Superior temporal gyrus (tissue), 1 donor: ENCODE data around the gene SRMS.
A peak's percentile ranks its signal among the peaks of the same experiment; 100 is the strongest.
"Not testable (repeated sequence)": the region's sequence is repeated elsewhere in the genome, so short reads cannot be mapped to it uniquely, and the experiment has no call there.

ENCODE experiments used
- DNase-seq: peaks from one replicate; pipeline ENCODE4 v3.0.0-alpha.2; 2016; ENCODE audit errors: extremely low spot score

SRMS gene

GRCh38 chr20:63522091-63522868, 25.3 kb downstream of the SRMS start:
- no peak for DNase-seq

- DNase-seq = no peak
Measured at GRCh38 chr20:63521602-63522001, 25.9 kb downstream of the SRMS start.

DNA sequence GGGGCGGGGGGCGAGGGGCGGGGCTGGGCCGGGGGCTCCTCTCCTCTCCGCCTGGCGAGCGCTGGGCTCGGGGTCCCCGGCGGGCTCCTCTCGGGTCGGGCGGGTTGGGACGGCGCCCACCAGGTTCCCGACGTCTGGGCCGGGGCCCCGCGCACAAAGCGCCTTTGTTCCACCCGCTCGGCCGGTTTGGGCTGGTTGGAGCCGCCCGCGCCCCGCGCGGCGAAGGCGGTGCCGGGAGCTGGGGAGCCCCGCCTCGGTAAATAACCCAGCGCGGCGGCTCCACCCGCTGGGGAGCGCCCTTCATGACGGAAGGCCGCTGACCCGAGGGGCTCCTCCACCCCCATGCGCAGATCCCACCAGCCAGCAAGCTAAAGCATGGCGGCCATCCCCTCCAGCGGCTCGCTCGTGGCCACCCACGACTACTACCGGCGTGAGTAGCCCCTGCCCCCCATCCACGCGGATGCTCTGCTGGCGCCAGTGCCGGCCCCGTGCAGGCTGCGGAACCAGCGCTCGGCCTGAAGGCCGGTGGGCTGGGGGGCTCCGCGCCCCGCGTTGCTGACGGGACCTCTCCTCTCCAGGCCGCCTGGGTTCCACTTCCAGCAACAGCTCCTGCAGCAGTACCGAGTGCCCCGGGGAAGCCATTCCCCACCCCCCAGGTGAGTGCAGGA, 26.5 kb downstream of the SRMS start:
- DNase-seq = peak; percentile 75

DNA sequence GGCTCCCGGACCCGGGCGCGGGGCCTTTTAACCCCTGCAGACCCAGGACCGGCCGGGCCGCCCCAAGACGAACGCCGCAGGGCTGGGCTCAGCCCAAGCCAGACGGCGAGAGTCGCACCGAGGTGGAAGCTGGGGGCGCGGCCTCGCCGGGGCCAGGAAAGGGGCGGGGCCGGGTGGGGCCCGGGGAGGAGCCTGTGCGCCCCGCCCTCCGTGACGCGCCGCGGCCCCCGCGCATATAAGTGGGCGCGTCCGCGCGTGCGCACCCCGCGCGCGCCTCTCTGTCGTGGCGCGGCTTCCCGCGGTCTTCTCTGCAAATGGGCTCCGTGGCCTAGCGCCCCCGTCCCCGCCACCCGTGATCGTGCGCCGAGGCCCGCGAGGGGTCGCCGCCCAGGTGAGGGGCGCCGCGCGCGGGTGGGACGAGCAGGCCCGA, 27.0 kb downstream of the SRMS start, which contains the start of gene PPDPF:
Gene PPDPF (plus strand): TSS at position 262 of the 430 bp plus-strand sequence. CDS start 544 bp downstream, outside the sequence.
- DNase-seq = peak; percentile 81

DNA sequence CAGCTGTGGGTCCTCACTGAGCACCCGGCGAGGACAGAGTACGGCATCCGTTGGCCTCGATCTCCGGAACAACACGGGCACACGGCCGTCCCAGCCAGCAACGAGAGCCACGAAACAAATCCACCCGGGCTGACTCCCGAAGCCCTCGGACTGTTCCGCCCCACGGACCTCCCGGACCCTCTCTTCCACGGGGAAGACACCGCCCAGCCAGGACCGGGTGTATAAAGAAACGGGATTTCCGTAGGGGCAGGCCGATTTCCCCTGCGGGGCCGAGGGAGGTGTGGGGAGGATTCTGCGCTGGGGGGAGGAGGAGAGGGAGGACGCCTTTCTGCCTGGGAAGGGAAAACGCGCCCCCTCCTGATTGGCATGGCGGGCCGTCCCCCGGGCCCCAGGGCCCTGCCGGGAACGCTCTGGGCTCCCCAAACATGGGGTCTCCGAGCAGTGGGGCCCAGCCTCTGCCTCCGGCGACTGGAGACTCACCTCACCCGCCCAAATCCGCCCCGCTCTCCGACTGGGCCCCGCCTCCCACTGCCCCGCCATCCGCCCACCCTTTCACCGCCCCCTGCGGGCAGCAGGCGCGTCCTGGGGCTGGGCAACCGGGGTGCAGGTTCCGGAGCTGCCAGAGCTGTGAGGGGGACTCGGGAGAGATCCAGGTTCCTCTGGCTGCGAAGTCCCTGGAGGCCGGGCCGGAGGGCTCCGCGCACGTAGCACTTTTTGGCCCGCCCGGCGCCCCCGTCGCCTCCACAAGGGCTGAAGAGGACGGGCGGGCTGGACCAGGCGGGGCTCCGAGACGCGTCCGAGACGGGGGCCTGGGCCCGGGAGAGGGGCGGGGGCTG, 27.7 kb downstream of the SRMS start:
- no peak for DNase-seq

- DNase-seq = no peak
Measured at GRCh38 chr20:63518946-63519667, 28.4 kb downstream of the SRMS start.

GRCh38 chr20:63518351-63518861, 29.1 kb downstream of the SRMS start:
- no peak for DNase-seq

- DNase-seq = no peak
Measured at GRCh38 chr20:63517376-63518309, 29.9 kb downstream of the SRMS start.

DNA sequence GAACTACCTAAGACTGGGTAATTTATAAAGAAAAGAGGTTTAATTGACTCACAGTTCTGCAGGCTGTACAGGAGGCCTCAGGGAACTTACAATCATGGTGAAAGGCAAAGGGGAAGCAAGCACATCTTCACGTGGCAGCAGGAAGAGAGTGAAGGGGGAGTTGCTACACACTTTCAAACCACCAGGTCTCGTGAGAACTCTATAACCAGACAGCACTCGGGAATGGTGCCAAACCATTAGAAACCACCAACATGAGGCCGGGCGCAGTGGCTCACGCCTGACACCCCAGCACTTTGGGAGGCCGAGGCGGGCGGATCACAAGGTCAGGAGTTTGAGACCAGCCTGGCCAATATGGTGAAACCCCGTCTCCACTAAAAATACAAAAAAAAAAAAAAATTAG, 33.0 kb downstream of the SRMS start:
- not testable (repeated sequence) for DNase-seq

GRCh38 chr20:63513207-63513606, 34.3 kb downstream of the SRMS start:
- DNase-seq = no peak

GRCh38 chr20:63509088-63509564, 38.4 kb downstream of the SRMS start:
- no peak for DNase-seq

DNA sequence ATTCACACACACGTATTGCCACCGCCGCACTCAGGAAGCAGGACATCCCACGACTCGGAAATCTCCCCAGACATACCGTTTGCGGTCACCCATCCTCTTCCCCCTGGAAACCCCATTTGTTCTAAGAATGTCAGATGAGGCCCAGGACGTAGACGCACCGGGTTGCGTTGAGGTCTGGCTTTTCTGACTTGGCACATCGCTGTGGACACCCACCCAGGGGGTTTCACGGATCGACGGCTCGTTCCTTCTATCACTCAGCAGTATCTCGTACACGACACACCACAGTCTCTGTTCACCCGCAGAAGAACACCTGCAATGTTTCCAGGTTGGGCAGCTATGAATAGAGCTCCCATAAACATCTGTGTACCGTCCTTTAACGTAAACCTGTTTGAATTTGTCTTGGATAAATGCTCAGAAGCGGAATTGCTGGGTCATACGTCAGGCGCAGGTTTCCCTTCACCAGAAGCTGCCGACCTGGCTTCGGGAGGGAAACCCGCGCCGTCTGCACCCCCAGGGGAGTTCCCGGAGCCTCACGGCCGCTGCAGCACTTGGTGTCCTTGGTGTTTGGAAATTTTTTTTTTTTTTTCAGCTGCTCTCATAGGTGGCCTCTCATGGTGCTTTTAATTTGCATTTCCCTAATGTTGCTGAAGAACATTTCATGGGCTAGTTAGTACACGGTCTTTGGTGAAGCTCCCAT, 39.3 kb downstream of the SRMS start:
- no peak for DNase-seq

GRCh38 chr20:63507083-63507743, 40.3 kb downstream of the SRMS start:
- DNase-seq = no peak

DNA sequence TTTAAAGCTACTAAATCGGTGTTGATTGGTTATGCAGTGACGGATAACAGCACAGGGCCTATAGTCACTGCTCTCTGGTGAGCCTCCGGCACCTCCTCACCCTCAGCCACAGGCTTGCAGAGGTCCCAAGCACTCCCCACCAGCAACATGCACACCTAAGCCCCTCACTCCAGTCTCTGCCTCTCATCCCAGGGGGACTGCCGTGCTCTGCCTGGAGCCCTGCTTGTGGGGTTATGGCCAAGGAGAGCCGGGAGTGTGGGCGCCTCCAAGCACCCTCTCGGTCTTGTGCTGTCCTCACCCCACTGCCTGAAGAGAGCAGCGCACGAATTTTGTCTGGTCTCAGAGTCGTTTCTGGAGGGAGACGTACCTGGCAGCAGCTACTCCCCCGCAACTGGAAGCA, 41.8 kb downstream of the SRMS start:
- no peak for DNase-seq

GRCh38 chr20:63505281-63505680, 42.3 kb downstream of the SRMS start:
- DNase-seq = no peak

DNA sequence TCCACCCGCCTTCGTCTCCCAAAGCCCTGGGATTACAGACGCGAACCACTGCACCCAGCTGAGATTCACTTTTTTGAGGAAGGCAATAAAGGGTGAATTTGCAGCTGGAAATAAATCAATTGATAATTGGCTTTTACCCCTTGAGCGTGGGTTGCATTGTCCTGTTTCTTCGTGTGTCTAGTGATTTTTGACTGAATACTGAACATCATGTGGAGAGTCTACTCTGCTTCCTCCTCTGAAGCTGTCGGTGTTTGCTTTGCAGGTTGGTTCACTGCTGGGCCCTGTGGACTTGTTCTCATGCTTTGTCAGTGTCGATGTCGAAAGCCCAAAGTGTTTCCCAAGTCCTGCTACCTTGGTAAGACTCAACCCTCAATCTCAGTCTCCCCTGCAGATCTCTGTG, 42.9 kb downstream of the SRMS start:
- DNase-seq = no peak

DNA sequence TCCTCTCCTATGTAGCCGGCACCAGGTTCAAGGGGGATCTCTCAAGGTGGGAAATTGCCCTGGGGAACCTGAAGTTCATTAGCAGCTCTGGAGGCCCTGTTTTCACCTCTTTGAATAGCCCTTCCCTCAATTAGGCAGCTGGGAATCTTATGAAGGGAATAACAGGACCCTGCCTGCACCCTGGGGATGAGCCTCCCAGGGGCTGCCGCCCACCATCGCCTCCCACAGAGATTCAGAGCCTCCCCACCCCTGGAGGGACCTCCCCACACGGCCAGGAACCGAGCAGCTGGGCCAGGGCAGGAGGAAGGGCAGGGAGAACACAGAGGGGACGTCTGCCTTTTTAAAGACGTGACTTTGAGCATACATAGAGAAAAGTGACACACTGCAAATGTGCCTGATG, 44.0 kb downstream of the SRMS start:
- no peak for DNase-seq

DNA sequence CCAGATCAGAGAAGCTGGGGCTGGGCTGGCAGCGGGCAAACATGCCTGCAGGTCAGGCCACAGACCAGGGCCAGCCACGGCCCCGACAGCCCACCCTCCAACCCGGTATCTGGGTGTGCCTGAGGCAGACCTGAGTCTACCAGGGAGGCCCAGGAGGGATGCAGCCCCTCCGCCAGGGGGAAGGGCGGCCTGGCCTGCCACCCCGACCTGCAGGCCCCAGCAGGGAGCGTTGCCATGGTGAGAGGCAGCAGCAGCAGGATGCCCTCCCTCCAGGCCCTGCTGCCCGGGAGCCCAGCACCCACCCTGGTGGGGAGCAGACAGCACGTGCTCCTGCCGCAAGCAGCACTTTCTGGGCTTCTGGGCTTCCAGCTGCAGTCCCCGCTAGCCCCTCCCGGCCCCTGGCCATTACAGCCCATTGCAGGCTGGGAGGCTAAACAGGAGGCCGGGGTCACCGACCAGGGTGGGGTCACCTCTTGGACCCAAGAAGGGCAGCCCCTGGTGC, 44.8 kb downstream of the SRMS start:
- DNase-seq = no peak
